ENCODE results near the gene ANO9.

DNA sequence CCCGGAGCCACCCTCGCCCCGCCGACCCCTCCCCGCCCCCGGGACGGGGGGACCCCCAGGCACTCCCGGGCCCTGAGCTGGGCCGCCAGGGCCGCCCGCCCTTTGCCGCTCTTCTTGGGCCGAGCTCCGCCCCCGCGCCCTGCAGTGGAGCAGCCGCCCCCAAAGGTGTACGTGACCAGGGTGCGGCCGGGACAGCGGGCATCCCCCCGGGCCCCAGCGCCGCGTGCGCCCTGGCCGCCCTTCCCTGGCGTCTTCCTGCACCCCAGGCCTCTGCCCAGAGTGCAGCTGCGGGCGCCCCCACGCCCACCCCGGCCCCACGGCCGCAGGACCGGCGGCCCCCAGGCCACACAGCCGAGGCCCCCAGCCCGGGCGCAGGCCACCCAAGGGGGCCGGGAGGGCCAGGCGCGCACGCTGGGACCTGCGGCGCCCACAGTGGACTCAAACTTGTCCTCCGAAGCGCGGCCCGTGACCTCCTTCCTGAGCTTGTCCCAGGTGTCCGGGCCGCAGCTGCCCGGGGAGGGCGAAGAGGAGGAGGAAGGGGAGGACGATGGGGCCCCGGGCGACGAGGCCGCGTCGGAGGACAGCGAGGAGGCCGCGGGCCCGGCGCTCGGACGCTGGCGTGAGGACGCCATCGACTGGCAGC, 65.2 kb downstream of the ANO9 start:
- TF ChIP-seq, protein P1, sequence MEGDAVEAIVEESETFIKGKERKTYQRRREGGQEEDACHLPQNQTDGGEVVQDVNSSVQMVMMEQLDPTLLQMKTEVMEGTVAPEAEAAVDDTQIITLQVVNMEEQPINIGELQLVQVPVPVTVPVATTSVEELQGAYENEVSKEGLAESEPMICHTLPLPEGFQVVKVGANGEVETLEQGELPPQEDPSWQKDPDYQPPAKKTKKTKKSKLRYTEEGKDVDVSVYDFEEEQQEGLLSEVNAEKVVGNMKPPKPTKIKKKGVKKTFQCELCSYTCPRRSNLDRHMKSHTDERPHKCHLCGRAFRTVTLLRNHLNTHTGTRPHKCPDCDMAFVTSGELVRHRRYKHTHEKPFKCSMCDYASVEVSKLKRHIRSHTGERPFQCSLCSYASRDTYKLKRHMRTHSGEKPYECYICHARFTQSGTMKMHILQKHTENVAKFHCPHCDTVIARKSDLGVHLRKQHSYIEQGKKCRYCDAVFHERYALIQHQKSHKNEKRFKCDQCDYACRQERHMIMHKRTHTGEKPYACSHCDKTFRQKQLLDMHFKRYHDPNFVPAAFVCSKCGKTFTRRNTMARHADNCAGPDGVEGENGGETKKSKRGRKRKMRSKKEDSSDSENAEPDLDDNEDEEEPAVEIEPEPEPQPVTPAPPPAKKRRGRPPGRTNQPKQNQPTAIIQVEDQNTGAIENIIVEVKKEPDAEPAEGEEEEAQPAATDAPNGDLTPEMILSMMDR (IDR thresholded peaks at IDR 0.05; ENCODE audit: insufficient read depth, low read depth, low read length), result no peak
- TF ChIP-seq EZH2 (IDR thresholded peaks at IDR 0.05; ENCODE audit: insufficient read depth, low read length), result no peak
